GM18499 (cell line): ENCODE measurements around the gene CLPTM1L.
"Not testable (repeated sequence)": the region's sequence is repeated elsewhere in the genome, so short reads cannot be mapped to it uniquely, and the experiment has no call there.

Experiments
- ATAC-seq: cut with Tn5 transposase; IDR thresholded peaks from one replicate; pipeline ENCODE4 v1.9.1; 2021; ENCODE audit warnings: moderate number of reproducible peaks; ENCODE audit not compliant: insufficient read depth, unreplicated experiment

CLPTM1L gene

GRCh38 chr5:1343315-1343751 is 1.6 kb downstream of the CLPTM1L start:
- no peak for ATAC-seq

GRCh38 chr5:1342711-1343110 is 2.2 kb downstream of the CLPTM1L start:
- not testable (repeated sequence) for ATAC-seq

- ATAC-seq: no peak
Observed at GRCh38 chr5:1342268-1342667, 2.6 kb downstream of the CLPTM1L start.

- ATAC-seq: no peak
Observed at GRCh38 chr5:1341863-1342262, 3.0 kb downstream of the CLPTM1L start.

- ATAC-seq: not testable (repeated sequence)
Observed at GRCh38 chr5:1339818-1340210, 5.1 kb downstream of the CLPTM1L start.

GRCh38 chr5:1339139-1339817 is 5.6 kb downstream of the CLPTM1L start:
- ATAC-seq: not testable (repeated sequence)

GRCh38 chr5:1338506-1339070 is 6.3 kb downstream of the CLPTM1L start:
- ATAC-seq: no peak

GRCh38 chr5:1338196-1338490 is 6.8 kb downstream of the CLPTM1L start:
- ATAC-seq: no peak

GRCh38 chr5:1337489-1338195 is 7.3 kb downstream of the CLPTM1L start:
- ATAC-seq: no peak

- no peak for ATAC-seq
Observed at GRCh38 chr5:1336749-1337488, 8.0 kb downstream of the CLPTM1L start.

- ATAC-seq: no peak
Observed at GRCh38 chr5:1336106-1336561, 8.8 kb downstream of the CLPTM1L start.

- no peak for ATAC-seq
Observed at GRCh38 chr5:1335540-1336095, 9.3 kb downstream of the CLPTM1L start.

- ATAC-seq: no peak
Observed at GRCh38 chr5:1334831-1335539, 9.9 kb downstream of the CLPTM1L start.

- ATAC-seq: no peak
Observed at GRCh38 chr5:1333986-1334385, 10.9 kb downstream of the CLPTM1L start.

- not testable (repeated sequence) for ATAC-seq
Observed at GRCh38 chr5:1333286-1333685, 11.6 kb downstream of the CLPTM1L start.

GRCh38 chr5:1332461-1333001 is 12.4 kb downstream of the CLPTM1L start:
- no peak for ATAC-seq

GRCh38 chr5:1331861-1332405 is 13.0 kb downstream of the CLPTM1L start:
- ATAC-seq: no peak

GRCh38 chr5:1330847-1331831 is 13.8 kb downstream of the CLPTM1L start:
- ATAC-seq: no peak
